PC-9 (cell line): ENCODE results near the gene USP37. TPM values are rescaled to one million over a fixed set of nuclear protein-coding genes. Genes with fewer than 3 reads are reported as not detected.

Experiments used
- BruUV-seq: library from RNA; stranded (reverse); fragments of 400-500 nt; replicated peaks from 2 replicates; lab custom pipeline; 2021; lab: Mats Ljungman, UMichigan
- CTCF ChIA-PET: fragments of 300-600 bp; sonication (Branson Sonifier 250); formaldehyde crosslinking; loops from one replicate; lab custom pipeline; 2022; ENCODE audit warnings: antibody characterized with exemption; lab: Charles Lee
- POLR2A ChIA-PET: fragments of 300-600 bp; sonication (Branson Sonifier 250); formaldehyde crosslinking; loops from one replicate; lab custom pipeline; 2022; ENCODE audit warnings: antibody characterized with exemption; ENCODE audit not compliant: unreplicated experiment; lab: Charles Lee
- DNase-seq, 2 experiments: peaks; one replicate each; pipeline versions ENCODE4 v3.0.0 to v3.0.0-alpha.2; 2015 to 2022; ENCODE audit warnings: mixed read lengths in 1 of 2
- H2AFZ ChIP-seq: fragments of 200-600 bp; sonication (generic); 2 replicates; pipeline ENCODE4 v1.8.1; 2017; ENCODE audit warnings: antibody characterized with exemption
- H3F3A ChIP-seq: fragments of 200-600 bp; sonication (generic); 2 replicates; pipeline ENCODE4 v1.8.1; 2017; ENCODE audit warnings: antibody characterized with exemption, mild to moderate bottlenecking, low read depth; ENCODE audit not compliant: insufficient read depth
- H3K27ac ChIP-seq: fragments of 200-600 bp; sonication (generic); 2 replicates; pipeline ENCODE4 v1.6.1; 2016; ENCODE audit warnings: mixed run types
- H3K27me3 ChIP-seq: fragments of 200-600 bp; sonication (generic); 2 replicates; pipeline ENCODE4 v1.6.1; 2016; ENCODE audit warnings: low read depth, mixed run types; ENCODE audit not compliant: insufficient read depth
- H3K36me3 ChIP-seq: fragments of 200-600 bp; sonication (generic); 2 replicates; pipeline ENCODE4 v1.6.1; 2016; ENCODE audit warnings: low read depth, mixed run types
- H3K4me1 ChIP-seq: fragments of 200-600 bp; sonication (generic); replicated peaks from 2 replicates; pipeline ENCODE4 v1.6.1; 2016; ENCODE audit warnings: mixed run types; ENCODE audit not compliant: insufficient read depth
- H3K4me2 ChIP-seq: fragments of 200-600 bp; sonication (generic); 2 replicates; pipeline ENCODE4 v1.6.1; 2017; ENCODE audit warnings: mixed run types
- H3K4me3 ChIP-seq: fragments of 200-600 bp; sonication (generic); 2 replicates; pipeline ENCODE4 v1.6.1; 2016; ENCODE audit warnings: mixed run types
- H3K79me2 ChIP-seq: fragments of 200-600 bp; sonication (generic); 2 replicates; pipeline ENCODE4 v1.6.1; 2017; ENCODE audit warnings: low read depth, mixed run types
- H3K9me2 ChIP-seq: fragments of 200-600 bp; sonication (generic); 2 replicates; pipeline ENCODE4 v1.8.1; 2017; ENCODE audit warnings: mild to moderate bottlenecking; ENCODE audit not compliant: insufficient read depth
- H3K9me3 ChIP-seq: fragments of 200-600 bp; sonication (generic); 2 replicates; pipeline ENCODE4 v1.8.1; 2016; ENCODE audit warnings: low read depth; ENCODE audit not compliant: insufficient read depth
- H4K20me1 ChIP-seq: fragments of 200-600 bp; sonication (generic); 2 replicates; pipeline ENCODE4 v1.8.1; 2017; ENCODE audit not compliant: insufficient read depth
- CTCF ChIP-seq: fragments of 200-600 bp; sonication (generic); conservative IDR thresholded peaks from 2 replicates; pipeline ENCODE4 v1.6.1; 2017; ENCODE audit warnings: mixed run types, antibody characterized with exemption, mild to moderate bottlenecking, moderate library complexity
- EZH2 ChIP-seq: fragments of 200-600 bp; sonication (generic); IDR thresholded peaks from 2 replicates; pipeline ENCODE4 v1.8.0; 2017; ENCODE audit warnings: antibody characterized with exemption, low read depth
- intact Hi-C: fragments of 100-400 bp; cut with micrococcal nuclease; formaldehyde crosslinking; loops from one replicate; pipeline ENCODE4 v1.10.0; 2022; ENCODE audit not compliant: unreplicated experiment
- total RNA-seq: library from RNA; stranded (reverse); gene quantifications from 2 replicates; pipeline ENCODE4 v1.2.3, GENCODE V29; 2021

The USP37 gene
- total RNA-seq, 1 experiment from 2014 or later = 15.4 TPM

- POLR2A ChIA-PET = no interaction called here
- no peak overlapping the region for H3K27ac ChIP-seq
- TF ChIP-seq EZH2 (no peak), CTCF (peak; percentile 46; the same call in 1 of the 2 replicates)
- H3K27me3 ChIP-seq = no peaks in the 10 kb centered on the region
- intact Hi-C loops = no loop called here
- DNase-seq = no peak
- no peaks in the 10 kb centered on the region for H4K20me1 ChIP-seq
- H3K4me1 ChIP-seq = no peaks in the 10 kb centered on the region
- CTCF ChIA-PET = interaction anchor here (0.6 kb wide), 3 partner anchors 11 to 331 kb away, joined by 4 to 6 read pairs (median 5); no protein-coding TSS in a partner anchor
- no peaks in the 10 kb centered on the region for H3K9me3 ChIP-seq
- peaks cover 3% of the 10 kb centered on the region; the same call in 1 of the 2 replicates for H3F3A ChIP-seq
- no peaks in the 10 kb centered on the region for H3K79me2 ChIP-seq
- no peaks in the 10 kb centered on the region; the same call in 1 of the 2 replicates for H3K36me3 ChIP-seq
- H3K4me2 ChIP-seq = no peak overlapping the region
- no peak overlapping the region for H2AFZ ChIP-seq
- no peaks in the 10 kb centered on the region for H3K9me2 ChIP-seq
- no peak overlapping the region for H3K4me3 ChIP-seq
- no TSS peak for BruUV-seq
Observed at GRCh38 chr2:218516614-218517013, 51.5 kb downstream of the USP37 start.

- Histone ChIP-seq H3K4me2 (no peak overlapping the region), H3K4me3 (no peak overlapping the region), H3K79me2 (no peaks in the 10 kb centered on the region), H3K9me2 (no peaks in the 10 kb centered on the region), H3F3A (0 out of 2 replicates have a peak, but pooled peaks cover 3% of the 10 kb centered on the region), H2AFZ (no peak overlapping the region), H3K9me3 (no peaks in the 10 kb centered on the region), H4K20me1 (no peaks in the 10 kb centered on the region), H3K27ac (no peak overlapping the region), H3K36me3 (no peaks in the 10 kb centered on the region; the same call in 1 of the 2 replicates), H3K4me1 (no peaks in the 10 kb centered on the region), H3K27me3 (no peaks in the 10 kb centered on the region)
- ChIA-PET POLR2A (no interaction called here), CTCF (no interaction called here)
- no peak for DNase-seq
- intact Hi-C loops = no loop called here
- no TSS peak for BruUV-seq
- no peak for TF ChIP-seq EZH2
- TF ChIP-seq CTCF = no peak
Observed at GRCh38 chr2:218513676-218514075, 54.5 kb downstream of the USP37 start.

- Histone ChIP-seq H3K4me1 (no peaks in the 10 kb centered on the region), H3K9me2 (no peaks in the 10 kb centered on the region), H3K4me3 (no peak overlapping the region), H3F3A (0 out of 2 replicates have a peak, but pooled peaks cover 4% of the 10 kb centered on the region), H3K4me2 (no peak overlapping the region), H3K79me2 (no peaks in the 10 kb centered on the region), H3K27me3 (no peaks in the 10 kb centered on the region), H3K36me3 (peaks cover 3% of the 10 kb centered on the region; the same call in 1 of the 2 replicates), H4K20me1 (no peaks in the 10 kb centered on the region), H3K9me3 (no peaks in the 10 kb centered on the region), H3K27ac (no peak overlapping the region), H2AFZ (no peak overlapping the region)
- no TSS peak for BruUV-seq
- intact Hi-C loops = no loop called here
- DNase-seq = no peak
- no peak for TF ChIP-seq EZH2
- no peak for TF ChIP-seq CTCF
- ChIA-PET POLR2A (no interaction called here), CTCF (no interaction called here)
Observed at GRCh38 chr2:218508299-218508698, 59.9 kb downstream of the USP37 start.
